AG04449 (cell line): ENCODE data around the gene TMEM9.

Experiments
- CTCF ChIA-PET: fragments of 350-600 bp; formaldehyde crosslinking; extraction: SDS; loops from one replicate; lab custom pipeline; 2021; ENCODE audit warnings: antibody characterized with exemption; lab: Yijun Ruan, JAX
- POLR2A ChIA-PET: fragments of 400-600, 350-600 bp; formaldehyde crosslinking; extraction: SDS; loops from one replicate; lab custom pipeline; 2020; ENCODE audit warnings: antibody characterized with exemption, inconsistent platforms; lab: Yijun Ruan, JAX
- DNase-seq: peaks from one replicate; pipeline ENCODE4 v3.0.0-alpha.2; 2010; ENCODE audit warnings: low read depth, low spot score
- H3K4me3 ChIP-seq: 2 replicates; pipeline ENCODE4 v1.5.1; 2011; ENCODE audit warnings: low read depth, mild to moderate bottlenecking, control low read depth, low read length
- CTCF ChIP-seq: IDR thresholded peaks from one replicate; pipeline ENCODE4 v1.5.1; 2011; ENCODE audit warnings: mild to moderate bottlenecking, moderate library complexity, low read length, control low read depth, inconsistent platforms; ENCODE audit not compliant: insufficient read depth; ENCODE audit errors: missing control alignments

Gene TMEM9

GRCh38 chr1:201126832-201127754 lies 27.2 kb downstream of the TMEM9 start, which contains the start of gene ASCL5:
ASCL5 (minus strand) TSS chr1:201127184; CDS start chr1:201115372, 11,812 bp downstream.
- TF ChIP-seq CTCF = no peak
- ChIA-PET POLR2A (interaction anchor here (0.6 kb wide), 1 partner anchor 27 kb away, joined by 5 read pairs; the partner anchor contains the start of gene TMEM9), CTCF (interaction anchor here (1.5 to 6.0 kb wide), 4 partner anchors 8 to 41 kb away, joined by 3 to 50 read pairs (median 10); partner anchors contain the start of gene CACNA1S)
- H3K4me3 ChIP-seq = no peak within 1 kb of the TSS
- DNase-seq = no peak

- POLR2A ChIA-PET = interaction anchor here (0.6 kb wide), 1 partner anchor 28 kb away, joined by 5 read pairs; the partner anchor contains the start of gene TMEM9
- no peak for DNase-seq
- TF ChIP-seq CTCF = no peak
- CTCF ChIA-PET = interaction anchor here (1.5 to 6.0 kb wide), 4 partner anchors 12 to 96 kb away, joined by 3 to 50 read pairs (median 4); partner anchors contain the start of gene CACNA1S
- no peak overlapping the region for H3K4me3 ChIP-seq
Measured at GRCh38 chr1:201126463-201126831, 27.8 kb downstream of the TMEM9 start.

GRCh38 chr1:201125800-201126199 lies 28.5 kb downstream of the TMEM9 start:
- POLR2A ChIA-PET = no interaction called here
- CTCF ChIA-PET = interaction anchor here (1.5 to 6.0 kb wide), 4 partner anchors 11 to 96 kb away, joined by 3 to 50 read pairs (median 4); partner anchors contain the start of gene CACNA1S
- TF ChIP-seq CTCF = no peak

GRCh38 chr1:201125019-201125418 lies 29.3 kb downstream of the TMEM9 start:
- POLR2A ChIA-PET = no interaction called here
- no peak overlapping the region for H3K4me3 ChIP-seq
- CTCF ChIA-PET = interaction anchor here (0.8 to 6.0 kb wide), 5 partner anchors 10 to 152 kb away, joined by 3 to 50 read pairs (median 4); partner anchors contain the start of gene CACNA1S
- DNase-seq = no peak
- TF ChIP-seq CTCF = no peak

More at GRCh38 chr1:201125800-201126199, 28.5 kb downstream of the TMEM9 start:
- no peak for DNase-seq
- no peak overlapping the region for H3K4me3 ChIP-seq

- ChIA-PET CTCF (interaction anchor here (6.0 kb wide), 1 partner anchor 9 kb away, joined by 50 read pairs; the partner anchor contains the start of gene CACNA1S), POLR2A (no interaction called here)
- DNase-seq = no peak
- TF ChIP-seq CTCF = no peak
- H3K4me3 ChIP-seq = no peak overlapping the region
Measured at GRCh38 chr1:201123866-201124265, 30.4 kb downstream of the TMEM9 start.
